CD8-positive, alpha-beta memory T cell (primary cell): ENCODE data around the gene PPP2R2B. TPM values are rescaled to one million over a fixed set of nuclear protein-coding genes. Genes with fewer than 3 reads are reported as not detected.

Experiments used
- CTCF ChIA-PET: fragments of 350-600 bp; sonication (Branson Sonifier 250); formaldehyde crosslinking; loops from one replicate; lab custom pipeline; 2021; ENCODE audit warnings: antibody characterized with exemption; lab: Charles Lee
- POLR2A ChIA-PET: fragments of 350-600 bp; sonication (Branson Sonifier 250); formaldehyde crosslinking; loops from one replicate; lab custom pipeline; 2021; ENCODE audit warnings: antibody characterized with exemption; lab: Charles Lee
- DNase-seq, 5 donors: peaks; one replicate each; pipeline versions ENCODE4 v3.0.0 to v3.0.0-alpha.2; 2020 to 2022; ENCODE audit warnings: mixed read lengths in 1 of 5
- H3K27ac ChIP-seq: one replicate; pipeline ENCODE4 v1.7.0; 2013; ENCODE audit warnings: low read depth, mild to moderate bottlenecking, low read length, moderate library complexity
- H3K27me3 ChIP-seq: 2 replicates; pipeline ENCODE4 v1.7.0; 2013; ENCODE audit warnings: low read length, mild to moderate bottlenecking; ENCODE audit not compliant: insufficient read depth, poor library complexity, severe bottlenecking
- H3K36me3 ChIP-seq: 2 replicates; pipeline ENCODE4 v1.7.0; 2013; ENCODE audit warnings: mild to moderate bottlenecking, low read length, moderate library complexity; ENCODE audit not compliant: insufficient read depth
- H3K4me1 ChIP-seq: 2 replicates; pipeline ENCODE4 v1.7.0; 2013; ENCODE audit warnings: mild to moderate bottlenecking, low read length, moderate library complexity; ENCODE audit not compliant: insufficient read depth
- H3K4me3 ChIP-seq: 2 replicates; pipeline ENCODE4 v1.7.0; 2013; ENCODE audit warnings: mild to moderate bottlenecking, low read length
- H3K9me3 ChIP-seq: 2 replicates; pipeline ENCODE4 v1.7.0; 2013; ENCODE audit warnings: mild to moderate bottlenecking, low read length
- H3K27ac Mint-ChIP-seq, 8 donors: one replicate each; pipeline ENCODE4 v1.8.0; 2020 to 2021; ENCODE audit warnings: mixed read lengths in 8 of 8, mild to moderate bottlenecking in 6 of 8, inconsistent platforms in 3 of 8, moderate library complexity in 3 of 8
- H3K27me3 Mint-ChIP-seq, 2 donors: one replicate each; pipeline ENCODE4 v1.8.0; 2020 to 2021; ENCODE audit warnings: mixed read lengths in 2 of 2, mild to moderate bottlenecking in 1 of 2, moderate library complexity in 1 of 2
- H3K36me3 Mint-ChIP-seq, 3 donors: one replicate each; pipeline ENCODE4 v1.8.0; 2020 to 2021; ENCODE audit warnings: mixed read lengths in 3 of 3, inconsistent platforms in 1 of 3, mild to moderate bottlenecking in 1 of 3
- H3K4me1 Mint-ChIP-seq, 3 donors: one replicate each; pipeline ENCODE4 v1.8.0; 2020 to 2021; ENCODE audit warnings: mixed read lengths in 3 of 3, inconsistent platforms in 1 of 3, mild to moderate bottlenecking in 1 of 3
- H3K4me3 Mint-ChIP-seq, 7 donors: one replicate each; pipeline ENCODE4 v1.8.0; 2020 to 2021; ENCODE audit warnings: mixed read lengths in 7 of 7, mild to moderate bottlenecking in 6 of 7, moderate library complexity in 4 of 7, inconsistent platforms in 2 of 7
- H3K9me3 Mint-ChIP-seq, 5 donors: one replicate each; pipeline ENCODE4 v1.8.0; 2020 to 2022; ENCODE audit warnings: mixed read lengths in 5 of 5, mild to moderate bottlenecking in 3 of 5, moderate library complexity in 2 of 5, inconsistent platforms in 1 of 5
- polyA plus RNA-seq: library from polyadenylated mRNA; unstranded; fragments of 300-500 nt; fragmentation: Illumina TruSeq; gene quantifications from one replicate; pipeline ENCODE4 v1.2.3, GENCODE V29; 2021
- total RNA-seq, 2 experiments: library from RNA; stranded (reverse); gene quantifications; one replicate each; pipeline ENCODE4 v1.2.3, GENCODE V29; 2021

The PPP2R2B gene
- total and polyA plus RNA-seq, 3 experiments from 2014 or later = 2.3 to 29.7 (median 4.2) TPM

DNA sequence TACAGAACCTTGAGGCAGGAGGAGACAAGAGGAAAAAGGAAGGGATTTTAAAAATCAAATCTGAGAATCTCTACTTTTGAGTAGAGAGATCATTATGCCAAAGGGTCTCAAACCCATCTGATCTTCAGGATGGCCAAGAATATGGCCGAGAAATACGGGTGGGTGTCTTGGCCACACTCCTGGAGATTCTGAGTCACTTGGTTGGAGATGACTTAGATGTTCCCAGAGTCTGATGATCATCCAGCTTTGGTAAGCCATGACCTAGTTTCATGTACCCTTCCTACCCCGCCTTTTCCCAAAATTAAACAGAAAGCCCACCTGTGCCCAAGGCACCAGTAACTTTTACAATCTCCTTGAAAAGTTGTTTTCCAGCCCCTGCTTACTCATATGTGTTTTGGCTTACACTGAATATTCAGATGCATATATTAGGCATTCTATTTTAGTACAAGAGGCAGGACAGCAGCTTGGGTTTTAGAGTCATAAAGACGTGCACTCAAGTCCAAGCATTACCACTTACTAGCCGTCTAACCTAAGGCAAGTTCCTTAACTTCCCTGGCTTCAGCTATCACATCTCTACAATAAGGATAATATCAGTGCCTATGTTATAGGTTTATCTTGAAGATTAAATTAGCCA is 195.5 kb downstream of the PPP2R2B start:
- H3K27ac Mint-ChIP-seq = peak overlapping the region in 1 of 8 donors; percentile 31
- CTCF ChIA-PET = interaction anchor here (1.7 kb wide), 1 partner anchor 52 kb away, joined by 4 read pairs; no protein-coding TSS in a partner anchor

GRCh38 chr5:146681585-146682105 is 196.9 kb downstream of the PPP2R2B start:
- no peak overlapping the region for H3K4me3 Mint-ChIP-seq
- H3K27me3 ChIP-seq = no peaks in the 10 kb centered on the region
- no peaks in the 10 kb centered on the region for H3K9me3 ChIP-seq
- no peaks in the 10 kb centered on the region for H3K4me1 ChIP-seq
- DNase-seq = no peak
- H3K4me3 ChIP-seq = no peak overlapping the region
- CTCF ChIA-PET = no interaction called here
- H3K36me3 Mint-ChIP-seq = peaks cover 0 to 25% (median 12%) of the 10 kb centered on the region in 3 donors
- POLR2A ChIA-PET = no interaction called here
- no peaks in the 10 kb centered on the region for H3K27me3 Mint-ChIP-seq
- H3K9me3 Mint-ChIP-seq = peaks cover 0 to 2% (median 0%) of the 10 kb centered on the region in 5 donors
- H3K4me1 Mint-ChIP-seq = peaks cover 0 to 2% (median 0%) of the 10 kb centered on the region in 3 donors
- H3K27ac Mint-ChIP-seq = no peak overlapping the region
- H3K27ac ChIP-seq = no peak overlapping the region
- no peaks in the 10 kb centered on the region for H3K36me3 ChIP-seq

More for the DNA sequence above, 195.5 kb downstream of the PPP2R2B start:
- no peak for DNase-seq
- Histone ChIP-seq H3K27ac (no peak overlapping the region), H3K4me3 (no peak overlapping the region), H3K9me3 (no peaks in the 10 kb centered on the region), H3K4me1 (no peaks in the 10 kb centered on the region), H3K27me3 (no peaks in the 10 kb centered on the region), H3K36me3 (no peaks in the 10 kb centered on the region)
- peaks cover 0 to 32% (median 18%) of the 10 kb centered on the region in 3 donors for H3K36me3 Mint-ChIP-seq
- H3K9me3 Mint-ChIP-seq = peaks cover 0 to 2% (median 0%) of the 10 kb centered on the region in 5 donors
- H3K27me3 Mint-ChIP-seq = no peaks in the 10 kb centered on the region
- H3K4me1 Mint-ChIP-seq = peaks cover 0 to 2% (median 0%) of the 10 kb centered on the region in 3 donors
- H3K4me3 Mint-ChIP-seq = no peak overlapping the region
- POLR2A ChIA-PET = no interaction called here

GRCh38 chr5:146680846-146681584 is 197.5 kb downstream of the PPP2R2B start:
- H3K27me3 ChIP-seq = no peaks in the 10 kb centered on the region
- CTCF ChIA-PET = no interaction called here
- Mint-ChIP-seq H3K36me3 (peaks cover 0 to 23% (median 12%) of the 10 kb centered on the region in 3 donors), H3K9me3 (peaks cover 0 to 2% (median 0%) of the 10 kb centered on the region in 5 donors), H3K27me3 (no peaks in the 10 kb centered on the region), H3K4me3 (no peak overlapping the region), H3K4me1 (peaks cover 0 to 2% (median 0%) of the 10 kb centered on the region in 3 donors), H3K27ac (no peak overlapping the region)
- DNase-seq = no peak
- POLR2A ChIA-PET = no interaction called here
- no peaks in the 10 kb centered on the region for H3K36me3 ChIP-seq
- H3K4me3 ChIP-seq = no peak overlapping the region
- no peak overlapping the region for H3K27ac ChIP-seq
- no peaks in the 10 kb centered on the region for H3K9me3 ChIP-seq
- H3K4me1 ChIP-seq = no peaks in the 10 kb centered on the region

GRCh38 chr5:146675636-146676035 is 202.9 kb downstream of the PPP2R2B start:
- ChIA-PET POLR2A (no interaction called here), CTCF (no interaction called here)
- Histone ChIP-seq H3K4me1 (no peaks in the 10 kb centered on the region), H3K27ac (no peak overlapping the region), H3K9me3 (no peaks in the 10 kb centered on the region), H3K4me3 (no peak overlapping the region), H3K27me3 (no peaks in the 10 kb centered on the region), H3K36me3 (no peaks in the 10 kb centered on the region)
- no peaks in the 10 kb centered on the region for H3K27me3 Mint-ChIP-seq
- no peak overlapping the region for H3K4me3 Mint-ChIP-seq
- DNase-seq = no peak
- H3K4me1 Mint-ChIP-seq = no peaks in the 10 kb centered on the region
- H3K36me3 Mint-ChIP-seq = peaks cover 0 to 4% (median under 1%) of the 10 kb centered on the region in 3 donors
- peaks cover 0 to 1% (median 0%) of the 10 kb centered on the region in 5 donors for H3K9me3 Mint-ChIP-seq
- H3K27ac Mint-ChIP-seq = no peak overlapping the region

- no peak for DNase-seq
- CTCF ChIA-PET = interaction anchor here (1.4 kb wide), 1 partner anchor 293 kb away, joined by 5 read pairs; no protein-coding TSS in a partner anchor
- no peak overlapping the region for H3K27ac ChIP-seq
Observed at GRCh38 chr5:146672866-146673265, 205.7 kb downstream of the PPP2R2B start.

DNA sequence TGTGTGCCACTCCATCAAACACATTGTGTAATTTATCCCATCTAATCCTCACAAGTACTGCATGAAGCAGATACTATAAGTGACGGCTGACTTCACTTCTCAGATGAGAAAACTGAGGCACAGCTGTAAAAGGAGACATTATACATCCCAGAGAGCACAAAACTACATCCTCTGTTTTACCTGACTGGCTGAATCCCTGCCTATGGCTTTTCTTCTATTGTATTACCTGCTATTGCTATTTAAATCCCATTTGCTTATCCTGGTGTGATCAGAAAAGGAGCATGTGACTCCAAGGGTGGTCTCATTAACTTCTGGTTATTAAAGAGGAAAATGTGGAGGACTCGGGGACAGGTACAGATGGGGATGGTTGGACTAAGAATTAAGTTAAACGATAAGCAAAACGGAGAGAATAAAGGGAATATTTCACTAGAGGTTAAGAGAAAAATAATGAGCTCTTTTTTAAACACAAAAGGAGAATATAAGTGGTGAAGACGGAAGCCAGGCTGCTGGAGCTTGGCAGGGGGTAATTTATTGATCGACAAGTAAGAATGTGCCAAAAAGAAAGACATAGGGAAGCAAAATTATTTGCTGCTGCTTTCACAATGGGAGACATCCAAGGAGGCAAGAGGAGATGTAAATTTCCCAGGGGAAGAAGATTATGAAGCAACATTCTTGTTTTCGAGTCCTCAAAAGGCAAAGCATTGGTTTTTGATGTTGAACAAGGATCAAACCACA is 206.8 kb downstream of the PPP2R2B start:
- H3K36me3 ChIP-seq = no peaks in the 10 kb centered on the region
- Mint-ChIP-seq H3K4me1 (no peaks in the 10 kb centered on the region), H3K9me3 (no peaks in the 10 kb centered on the region), H3K36me3 (peaks cover 0 to 4% (median 0%) of the 10 kb centered on the region in 3 donors), H3K27ac (no peak overlapping the region), H3K4me3 (no peak overlapping the region), H3K27me3 (no peaks in the 10 kb centered on the region)
- no peak overlapping the region for H3K4me3 ChIP-seq
- CTCF ChIA-PET = interaction anchor here (1.4 kb wide), 1 partner anchor 294 kb away, joined by 5 read pairs; no protein-coding TSS in a partner anchor
- no peak overlapping the region for H3K27ac ChIP-seq
- H3K27me3 ChIP-seq = no peaks in the 10 kb centered on the region
- H3K4me1 ChIP-seq = no peaks in the 10 kb centered on the region
- H3K9me3 ChIP-seq = no peaks in the 10 kb centered on the region
- POLR2A ChIA-PET = no interaction called here
- DNase-seq = no peak

More at GRCh38 chr5:146672866-146673265, 205.7 kb downstream of the PPP2R2B start:
- Histone ChIP-seq H3K4me3 (no peak overlapping the region), H3K27me3 (no peaks in the 10 kb centered on the region), H3K9me3 (no peaks in the 10 kb centered on the region), H3K4me1 (no peaks in the 10 kb centered on the region), H3K36me3 (no peaks in the 10 kb centered on the region)
- Mint-ChIP-seq H3K4me3 (no peak overlapping the region), H3K36me3 (peaks cover 0 to 4% (median 0%) of the 10 kb centered on the region in 3 donors), H3K4me1 (no peaks in the 10 kb centered on the region), H3K27me3 (no peaks in the 10 kb centered on the region), H3K27ac (no peak overlapping the region), H3K9me3 (no peaks in the 10 kb centered on the region)
- POLR2A ChIA-PET = no interaction called here

DNA sequence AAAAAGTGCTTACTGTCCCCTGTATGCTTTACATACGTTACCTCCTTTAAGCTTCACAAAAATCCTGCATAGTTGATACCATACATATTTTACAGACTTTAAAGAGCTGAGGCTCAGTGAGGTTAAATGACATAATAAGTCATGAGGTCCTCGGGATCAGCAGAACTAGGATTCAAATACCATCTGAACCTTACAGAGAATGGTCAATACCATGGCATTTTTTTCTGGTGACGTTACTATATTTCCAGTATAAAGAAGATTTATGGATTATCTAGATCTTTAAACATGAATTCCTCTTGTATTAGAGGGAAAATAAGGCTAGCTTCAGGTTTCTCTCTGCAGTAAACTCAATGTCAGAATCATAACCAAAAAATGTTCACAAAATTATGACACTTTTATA is 208.9 kb downstream of the PPP2R2B start:
- H3K4me1 Mint-ChIP-seq = peaks cover 0 to 4% (median 0%) of the 10 kb centered on the region in 3 donors
- no peak overlapping the region for H3K4me3 Mint-ChIP-seq
- CTCF ChIA-PET = no interaction called here
- Histone ChIP-seq H3K4me3 (no peak overlapping the region), H3K9me3 (no peaks in the 10 kb centered on the region), H3K36me3 (no peaks in the 10 kb centered on the region), H3K27me3 (no peaks in the 10 kb centered on the region), H3K4me1 (peaks cover 4% of the 10 kb centered on the region), H3K27ac (no peak overlapping the region)
- no peaks in the 10 kb centered on the region for H3K9me3 Mint-ChIP-seq
- no peak for DNase-seq
- no peaks in the 10 kb centered on the region for H3K36me3 Mint-ChIP-seq
- no peaks in the 10 kb centered on the region for H3K27me3 Mint-ChIP-seq
- POLR2A ChIA-PET = no interaction called here
- H3K27ac Mint-ChIP-seq = no peak overlapping the region
